HUES48 (cell line): Measurements from ENCODE around the gene ZNF513.

Experiments
- H3K27ac ChIP-seq: one replicate; pipeline ENCODE4 v1.7.0; 2013; ENCODE audit warnings: low read depth, low read length, inconsistent platforms
- H3K27me3 ChIP-seq: 2 replicates; pipeline ENCODE4 v1.6.1; 2013; ENCODE audit warnings: mild to moderate bottlenecking, low read length; ENCODE audit not compliant: control insufficient read depth, insufficient read depth
- H3K36me3 ChIP-seq: 2 replicates; pipeline ENCODE4 v1.6.1; 2013; ENCODE audit warnings: low read length; ENCODE audit not compliant: control insufficient read depth, insufficient read depth
- H3K4me1 ChIP-seq: 2 replicates; pipeline ENCODE4 v1.6.1; 2013; ENCODE audit warnings: mild to moderate bottlenecking, low read length; ENCODE audit not compliant: control insufficient read depth, insufficient read depth
- H3K4me3 ChIP-seq: 2 replicates; pipeline ENCODE4 v1.5.1; 2013; ENCODE audit warnings: mild to moderate bottlenecking, low read depth, low read length
- H3K9ac ChIP-seq: 2 replicates; pipeline ENCODE4 v1.6.1; 2013; ENCODE audit warnings: mild to moderate bottlenecking, low read depth, low read length, moderate library complexity
- H3K9me3 ChIP-seq: 2 replicates; pipeline ENCODE4 v1.6.1; 2013; ENCODE audit warnings: low read length; ENCODE audit not compliant: control insufficient read depth, insufficient read depth

ZNF513 gene

DNA sequence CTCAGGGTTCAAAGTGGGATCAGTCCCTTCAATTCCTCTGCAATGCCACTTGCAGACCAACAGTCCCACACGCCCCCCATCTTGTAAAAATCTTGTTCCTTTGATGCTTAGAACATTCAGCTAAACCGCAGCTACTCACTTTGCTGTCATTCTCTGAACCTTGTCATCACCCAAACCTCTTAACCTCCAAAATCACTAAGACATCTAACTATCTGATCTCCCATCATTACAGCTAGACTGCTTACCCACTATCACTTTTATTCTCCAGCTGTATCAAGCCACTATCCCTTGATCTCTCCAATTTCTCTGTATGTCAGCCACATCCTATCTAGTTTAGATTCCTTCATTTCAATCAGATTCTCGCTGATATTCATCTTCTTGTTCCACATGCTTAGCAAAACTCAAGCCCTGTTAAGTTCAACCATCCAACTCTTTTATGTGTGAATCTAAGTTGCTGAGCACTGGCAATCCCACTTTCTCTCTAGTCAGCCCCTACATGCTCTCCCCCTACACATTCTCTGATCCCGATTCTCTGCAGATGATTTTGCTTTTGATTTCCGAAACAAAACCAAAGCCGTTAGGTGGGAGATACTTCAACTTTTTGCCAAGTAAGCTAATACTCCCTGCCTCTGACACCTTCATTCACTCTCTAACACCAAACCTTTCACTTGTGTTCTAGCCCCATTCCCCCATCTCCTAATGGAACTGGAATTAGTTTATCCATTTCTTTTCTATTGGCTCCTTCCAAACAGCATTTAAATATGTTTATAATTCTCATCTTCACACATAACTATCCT is 28.5 kb downstream of the ZNF513 start:
- Histone ChIP-seq H3K36me3 (peaks cover 10% of the 10 kb centered on the region; the same call in 1 of the 2 replicates), H3K27me3 (no peaks in the 10 kb centered on the region), H3K27ac (no peak overlapping the region), H3K4me3 (no peak overlapping the region), H3K9ac (no peak overlapping the region), H3K4me1 (peaks cover 26% of the 10 kb centered on the region), H3K9me3 (no peaks in the 10 kb centered on the region)

- Histone ChIP-seq H3K36me3 (peaks cover 10% of the 10 kb centered on the region; the same call in 1 of the 2 replicates), H3K9me3 (no peaks in the 10 kb centered on the region)
These were observed 30.3 kb downstream of the ZNF513 start for GRCh38 chr2:27350106-27350693.

DNA sequence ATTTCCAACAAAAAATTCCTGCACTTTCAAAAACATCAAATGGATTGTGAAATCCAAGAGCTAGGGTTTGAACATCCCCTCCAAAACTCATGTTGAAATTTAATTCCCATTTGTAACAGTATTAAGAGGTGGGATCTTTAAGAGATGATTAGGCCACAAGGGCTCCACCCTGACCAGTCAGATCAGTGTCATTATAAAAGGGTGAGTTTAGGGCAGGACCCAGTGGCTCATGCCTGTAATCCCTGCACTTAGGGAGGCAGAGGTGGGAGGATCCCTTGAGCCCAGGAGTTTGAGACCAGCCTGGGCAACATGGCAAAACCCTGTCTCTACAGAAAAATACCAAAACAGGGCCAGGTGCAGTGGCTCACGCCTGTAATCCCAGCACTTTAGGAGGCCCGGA is 32.9 kb downstream of the ZNF513 start:
- Histone ChIP-seq H3K36me3 (peaks cover 21% of the 10 kb centered on the region), H3K4me3 (no peak overlapping the region), H3K4me1 (peaks cover 9% of the 10 kb centered on the region; the same call in 1 of the 2 replicates), H3K9me3 (no peaks in the 10 kb centered on the region), H3K9ac (no peak overlapping the region), H3K27me3 (no peaks in the 10 kb centered on the region), H3K27ac (no peak overlapping the region)

More at GRCh38 chr2:27350106-27350693, 30.3 kb downstream of the ZNF513 start:
- H3K27ac ChIP-seq = no peak overlapping the region
- no peak overlapping the region for H3K9ac ChIP-seq
- H3K27me3 ChIP-seq = no peaks in the 10 kb centered on the region
- peaks cover 26% of the 10 kb centered on the region for H3K4me1 ChIP-seq
- no peak overlapping the region for H3K4me3 ChIP-seq

DNA sequence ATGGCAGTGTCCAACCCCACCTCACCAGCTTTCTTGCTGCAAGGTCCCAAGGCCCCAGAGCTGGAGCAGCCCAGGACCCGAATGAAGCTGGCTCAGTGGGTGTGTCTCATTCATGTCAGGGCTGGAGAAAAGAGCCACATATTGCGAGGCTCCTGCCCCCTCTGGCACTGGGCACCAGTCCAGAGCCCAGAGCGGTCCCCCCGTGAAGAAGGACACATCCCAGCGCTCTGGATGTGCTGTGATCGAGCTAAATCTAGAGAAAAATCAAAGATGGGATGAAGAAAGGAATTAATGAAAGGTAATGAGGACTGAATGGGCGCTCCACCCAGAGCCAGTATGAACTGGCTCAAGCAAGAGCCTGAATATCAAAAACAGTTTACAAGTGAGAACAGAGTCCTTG is 44.4 kb downstream of the ZNF513 start:
- Histone ChIP-seq H3K27ac (no peak overlapping the region), H3K9me3 (no peaks in the 10 kb centered on the region), H3K9ac (no peak overlapping the region), H3K4me1 (no peaks in the 10 kb centered on the region), H3K27me3 (no peaks in the 10 kb centered on the region), H3K36me3 (peaks cover 91% of the 10 kb centered on the region), H3K4me3 (no peak overlapping the region)

GRCh38 chr2:27335311-27335710 is 45.2 kb downstream of the ZNF513 start:
- Histone ChIP-seq H3K27me3 (no peaks in the 10 kb centered on the region), H3K4me1 (no peaks in the 10 kb centered on the region), H3K36me3 (peaks cover 92% of the 10 kb centered on the region), H3K4me3 (no peak overlapping the region), H3K9me3 (no peaks in the 10 kb centered on the region), H3K27ac (no peak overlapping the region), H3K9ac (no peak overlapping the region)
